ENCODE measurements around the gene FAM120B.
"Not testable (repeated sequence)": the region's sequence is repeated elsewhere in the genome, so short reads cannot be mapped to it uniquely, and the experiment has no call there.

FAM120B gene

GRCh38 chr6:170306324-170307079 is at the start of gene FAM120B:
Gene FAM120B, plus strand, starts transcription at chr6:170306758. Its CDS starts 10,633 bp downstream, at chr6:170317391.
- H3K4me3 ChIP-seq (ENCODE audit: low read depth, low read length) = peak within 1 kb of the TSS; percentile 85

DNA sequence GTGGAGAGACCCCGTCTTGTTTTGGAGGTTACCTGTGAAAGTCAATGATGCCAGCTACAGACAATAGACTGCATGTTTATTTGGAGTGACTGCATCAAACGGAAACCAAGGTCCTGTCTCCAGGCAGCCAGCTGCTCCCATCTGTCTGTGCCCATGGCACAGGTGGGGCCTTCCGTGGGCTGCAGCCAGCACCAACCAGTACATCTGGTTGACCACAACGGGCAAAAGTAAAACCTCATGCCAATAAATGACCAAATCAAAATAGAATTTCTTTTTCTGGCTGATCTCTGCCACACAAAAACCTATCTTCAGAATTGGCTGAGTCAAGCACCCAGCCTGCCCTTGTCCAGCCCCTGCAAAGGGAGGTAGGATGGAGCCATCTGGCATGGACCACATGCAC is 49.2 kb upstream of the FAM120B start:
- no peak overlapping the region for H3K4me3 ChIP-seq (ENCODE audit: low read depth, low read length)

DNA sequence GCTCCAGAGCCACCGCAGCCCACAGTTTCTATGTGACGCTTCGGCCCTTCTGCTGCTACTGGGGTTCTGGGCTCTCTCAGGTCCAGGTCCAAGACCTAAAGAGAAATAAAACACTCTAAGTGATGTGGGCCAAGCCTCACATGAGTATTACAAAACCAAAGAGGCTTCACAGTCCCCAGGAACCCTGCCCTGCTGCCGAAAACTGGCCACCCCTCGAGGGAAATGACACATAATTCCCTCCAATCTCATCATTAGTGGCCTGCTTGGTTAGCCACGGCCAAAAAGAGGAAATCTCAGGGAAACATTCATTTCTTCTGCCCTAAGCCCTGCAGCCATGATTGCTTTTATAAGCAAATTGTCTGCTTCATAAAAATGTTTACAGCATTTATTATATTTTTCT is 48.2 kb upstream of the FAM120B start:
- no peak overlapping the region for H3K4me3 ChIP-seq (ENCODE audit: low read depth, low read length)

DNA sequence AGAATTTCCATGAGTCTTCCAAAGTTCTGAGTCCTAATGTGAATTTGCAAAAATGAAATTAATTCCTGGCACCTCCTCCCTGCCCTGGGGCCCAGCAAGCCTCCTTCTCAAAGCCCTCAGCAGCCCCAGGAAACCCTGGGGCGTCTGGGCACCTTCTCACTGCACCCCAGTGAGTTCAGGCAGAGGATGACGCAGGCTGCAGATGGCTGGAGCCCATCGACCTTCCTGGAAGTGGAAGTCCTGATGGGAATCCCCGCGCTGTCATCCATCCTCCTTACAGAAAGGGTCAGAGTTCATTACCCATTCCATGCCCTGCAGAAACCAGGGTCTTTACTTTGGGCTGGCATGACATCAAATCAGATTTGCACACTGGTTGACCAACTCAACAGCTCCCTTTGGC is 47.3 kb upstream of the FAM120B start:
- H3K4me3 ChIP-seq (ENCODE audit: low read depth, low read length) = no peak overlapping the region

GRCh38 chr6:170260686-170261085 is 45.9 kb upstream of the FAM120B start:
- H3K4me3 ChIP-seq (ENCODE audit: low read depth, low read length) = no peak overlapping the region

GRCh38 chr6:170261643-170262488 is 44.7 kb upstream of the FAM120B start:
- no peak overlapping the region for H3K4me3 ChIP-seq (ENCODE audit: low read depth, low read length)

- no peak overlapping the region for H3K4me3 ChIP-seq (ENCODE audit: low read depth, low read length)
Measured at GRCh38 chr6:170262489-170263088, 44.0 kb upstream of the FAM120B start.

GRCh38 chr6:170263410-170263809 is 43.1 kb upstream of the FAM120B start:
- no peak overlapping the region for H3K4me3 ChIP-seq (ENCODE audit: low read depth, low read length)

GRCh38 chr6:170264086-170264485 is 42.5 kb upstream of the FAM120B start:
- H3K4me3 ChIP-seq (ENCODE audit: low read depth, low read length) = no peak overlapping the region

- H3K4me3 ChIP-seq (ENCODE audit: low read depth, low read length) = not testable (repeated sequence)
Measured at GRCh38 chr6:170264644-170265043, 41.9 kb upstream of the FAM120B start.

DNA sequence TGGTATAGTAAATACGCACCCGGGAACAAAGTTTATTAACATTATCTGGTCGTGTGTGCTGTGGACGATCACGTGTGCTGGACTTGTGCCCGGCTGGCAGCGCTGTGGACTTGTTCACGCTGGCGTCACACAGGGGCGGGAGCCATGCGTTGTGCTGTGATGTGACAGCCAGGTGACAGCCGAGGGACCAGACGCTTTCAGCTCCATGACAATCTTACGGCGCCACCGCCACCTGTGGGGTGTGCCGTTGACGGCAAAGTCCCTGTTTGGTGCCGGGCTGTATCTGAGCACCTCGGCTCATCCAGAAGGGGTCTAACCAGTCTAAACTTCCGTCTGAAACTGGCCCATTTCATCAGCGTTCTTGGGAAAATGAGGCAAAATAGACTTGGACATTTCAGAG is 40.9 kb upstream of the FAM120B start:
- H3K4me3 ChIP-seq (ENCODE audit: low read depth, low read length) = no peak overlapping the region

DNA sequence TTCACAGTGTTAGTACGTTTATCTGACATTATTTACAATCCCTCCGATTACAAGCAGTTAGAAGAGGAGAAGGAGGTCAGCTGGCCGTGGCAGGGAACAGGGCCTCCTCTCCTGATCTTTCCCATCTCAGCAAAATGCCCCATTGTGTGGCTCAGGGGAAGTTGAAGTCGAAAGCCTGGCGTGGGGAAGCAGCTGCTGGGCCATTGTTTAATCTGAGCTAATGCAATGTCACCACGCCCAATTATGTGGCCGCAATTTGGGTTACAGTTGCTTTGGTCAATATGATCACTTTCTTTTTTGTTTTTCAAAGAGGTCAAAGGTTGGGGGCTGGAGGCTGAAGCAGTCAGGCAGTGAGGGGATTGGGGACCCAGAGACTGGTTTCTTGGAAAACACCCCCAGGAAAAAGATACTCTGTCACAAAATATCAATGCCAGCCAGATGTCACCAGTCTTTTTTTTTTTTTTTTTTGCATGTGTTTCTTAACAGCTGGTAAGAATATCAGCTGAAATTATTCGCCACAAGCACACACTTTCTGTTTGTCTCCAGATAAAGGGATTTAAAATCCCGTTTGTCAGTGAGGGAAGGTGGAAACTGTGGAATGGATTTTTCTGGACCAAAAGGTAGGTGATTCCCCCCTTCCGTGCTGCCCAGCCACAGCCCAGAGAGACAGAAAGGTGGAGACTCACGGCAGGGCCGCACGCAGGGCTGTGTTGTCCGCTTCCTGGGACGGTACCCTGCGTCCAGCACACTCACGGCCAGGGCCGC is 40.3 kb upstream of the FAM120B start:
- no peak overlapping the region for H3K4me3 ChIP-seq (ENCODE audit: low read depth, low read length)

- H3K4me3 ChIP-seq (ENCODE audit: low read depth, low read length) = no peak overlapping the region
Measured at GRCh38 chr6:170267688-170268087, 38.9 kb upstream of the FAM120B start.

DNA sequence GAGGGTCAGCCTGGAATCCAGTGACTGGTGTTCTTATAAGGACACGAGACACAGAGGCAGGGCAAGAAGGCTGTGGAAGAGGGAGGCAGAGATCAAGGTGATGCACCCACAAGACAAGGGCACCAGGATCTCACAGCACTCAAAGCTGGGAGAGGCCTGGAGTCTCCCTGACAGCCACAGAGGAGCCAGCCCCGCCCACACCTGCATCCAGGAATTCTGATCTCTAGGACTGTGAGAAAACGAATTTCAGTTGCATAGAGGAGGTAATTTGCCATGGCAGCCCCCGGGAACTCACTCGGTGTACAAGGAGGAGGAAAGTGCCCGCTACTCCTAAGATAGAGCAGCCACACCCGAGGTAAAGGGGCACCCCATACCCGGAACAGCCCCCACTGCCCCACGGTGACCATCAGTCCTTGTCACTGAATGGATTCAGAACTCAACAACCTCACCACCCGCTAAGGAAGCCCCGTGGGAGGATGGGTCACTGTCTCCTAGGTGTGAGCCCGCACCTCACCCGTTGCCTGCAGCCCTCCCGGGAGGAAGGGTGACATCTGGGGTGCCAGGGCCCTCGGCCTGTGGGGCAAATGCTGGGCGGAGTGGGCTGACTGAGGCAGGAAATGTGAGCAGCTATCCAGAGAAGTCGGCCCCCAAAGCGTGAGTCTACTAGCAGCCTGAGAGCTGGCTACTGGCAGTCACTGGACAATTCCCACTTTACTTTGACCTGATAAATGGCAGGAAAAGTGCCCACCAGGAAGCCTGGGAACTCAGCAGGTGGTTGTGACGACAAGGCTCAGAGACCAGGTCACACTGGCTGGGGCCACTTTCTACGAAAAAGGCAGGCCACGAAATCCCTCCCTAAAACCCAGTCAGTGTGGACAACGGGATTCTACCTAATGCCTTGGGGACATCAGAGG is 38.1 kb upstream of the FAM120B start:
- H3K4me3 ChIP-seq (ENCODE audit: low read depth, low read length) = no peak overlapping the region

- H3K4me3 ChIP-seq (ENCODE audit: low read depth, low read length) = no peak overlapping the region
Measured at GRCh38 chr6:170269151-170269845, 37.3 kb upstream of the FAM120B start.

GRCh38 chr6:170269846-170270541 is 36.6 kb upstream of the FAM120B start:
- no peak overlapping the region for H3K4me3 ChIP-seq (ENCODE audit: low read depth, low read length)

DNA sequence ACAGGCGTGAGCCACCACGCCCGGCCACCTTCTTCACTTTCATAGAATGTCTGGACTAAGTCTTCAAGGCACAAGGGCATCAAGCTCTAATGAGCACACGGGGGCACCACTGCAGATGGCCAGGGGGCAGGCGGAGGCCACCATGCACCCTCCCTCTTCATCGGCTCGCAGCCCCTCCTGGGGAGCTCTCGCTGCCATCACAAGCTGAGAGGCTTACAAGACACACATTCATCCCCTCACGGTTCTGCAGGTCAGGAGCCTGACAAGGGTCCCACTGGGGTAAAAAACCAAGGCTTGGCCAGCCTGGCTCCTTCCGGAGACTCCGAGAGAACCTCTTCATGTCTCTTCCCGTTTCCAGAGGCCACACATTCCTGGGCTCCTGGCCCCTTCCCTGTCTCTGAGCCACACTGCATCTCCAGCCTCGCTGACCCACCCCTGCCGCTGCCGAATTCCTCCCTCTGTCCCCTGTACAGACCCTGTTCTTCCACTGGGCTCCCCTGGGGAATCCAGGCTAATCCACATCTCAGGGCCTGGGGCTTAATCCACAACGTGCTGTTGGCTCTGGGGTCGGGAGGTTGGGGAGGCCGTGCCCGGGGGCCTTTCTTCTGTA is 35.5 kb upstream of the FAM120B start:
- no peak overlapping the region for H3K4me3 ChIP-seq (ENCODE audit: low read depth, low read length)

- H3K4me3 ChIP-seq (ENCODE audit: low read depth, low read length) = no peak overlapping the region
Measured at GRCh38 chr6:170271771-170272314, 34.7 kb upstream of the FAM120B start.

Measured in iPS-11a (cell line).